Activated CD8-positive, alpha-beta T cell treated with anti-CD3 and anti-CD28 coated beads for 36 hours (primary cell): ENCODE data around the gene PPARD. TPM values are rescaled to one million over a fixed set of nuclear protein-coding genes. Genes with fewer than 3 reads are reported as not detected.

Source experiments
- ATAC-seq: fragments of 200-7000 bp; cut with Tn5 transposase; one replicate; pipeline ENCODE4 v1.10.0; 2021; ENCODE audit warnings: mild to moderate bottlenecking, moderate library complexity
- CTCF ChIA-PET: fragments of 350-600 bp; sonication (Branson Sonifier 250); formaldehyde crosslinking; loops from one replicate; lab custom pipeline; 2021; ENCODE audit warnings: antibody characterized with exemption; lab: Charles Lee
- POLR2A ChIA-PET: fragments of 350-600 bp; sonication (Branson Sonifier 250); formaldehyde crosslinking; loops from one replicate; lab custom pipeline; 2021; ENCODE audit warnings: antibody characterized with exemption; lab: Charles Lee
- DNase-seq: peaks from one replicate; pipeline ENCODE4 v3.0.0-alpha.2; 2020
- H3K27ac Mint-ChIP-seq: one replicate; pipeline ENCODE4 v1.8.0; 2021; ENCODE audit warnings: mild to moderate bottlenecking, mixed read lengths
- H3K27me3 Mint-ChIP-seq: one replicate; pipeline ENCODE4 v1.8.0; 2021; ENCODE audit warnings: mixed read lengths
- H3K36me3 Mint-ChIP-seq: one replicate; pipeline ENCODE4 v1.8.0; 2021; ENCODE audit warnings: low read depth, mixed read lengths
- H3K4me1 Mint-ChIP-seq: one replicate; pipeline ENCODE4 v1.8.0; 2021; ENCODE audit warnings: low read depth, mixed read lengths
- H3K4me3 Mint-ChIP-seq: one replicate; pipeline ENCODE4 v1.8.0; 2021; ENCODE audit warnings: mild to moderate bottlenecking, moderate library complexity, mixed read lengths
- H3K9me3 Mint-ChIP-seq: one replicate; pipeline ENCODE4 v1.8.0; 2021; ENCODE audit warnings: mixed read lengths
- CTCF ChIP-seq: fragments of 200-600 bp; IDR thresholded peaks from one replicate; pipeline ENCODE4 v1.8.0; 2022; ENCODE audit warnings: antibody characterized with exemption, mild to moderate bottlenecking
- intact Hi-C: fragments of 100-400 bp; cut with micrococcal nuclease; formaldehyde crosslinking; loops from one replicate; pipeline ENCODE4 v1.10.0; 2022
- total RNA-seq, 2 experiments: library from RNA; stranded (reverse); gene quantifications; one replicate each; pipeline ENCODE4 v1.2.3, GENCODE V29; 2021

The PPARD gene
- total RNA-seq, 2 experiments from 2014 or later, result 26.6 to 26.7 TPM

GRCh38 chr6:35372633-35373032, 30.3 kb downstream of the PPARD start:
- Mint-ChIP-seq H3K36me3 (peaks cover 12% of the 10 kb centered on the region), H3K4me1 (peaks cover 53% of the 10 kb centered on the region), H3K4me3 (no peak overlapping the region), H3K27me3 (no peaks in the 10 kb centered on the region), H3K9me3 (no peaks in the 10 kb centered on the region), H3K27ac (no peak overlapping the region)
- intact Hi-C loops, result no loop called here
- ATAC-seq (no peak), DNase-seq (no peak)
- CTCF ChIA-PET, result interaction anchor here (0.9 to 2.2 kb wide), 6 partner anchors 17 to 132 kb away, joined by 3 to 8 read pairs (median 3); partner anchors contain the start of gene DEF6
- POLR2A ChIA-PET, result interaction anchor here (1.0 to 1.9 kb wide), 2 partner anchors 80 to 96 kb away, joined by 4 to 5 read pairs; partner anchors contain the start of genes FANCE and RPL10A
- TF ChIP-seq CTCF, result no peak

- no peaks in the 10 kb centered on the region for H3K9me3 Mint-ChIP-seq
- peaks cover 12% of the 10 kb centered on the region for H3K36me3 Mint-ChIP-seq
- no peaks in the 10 kb centered on the region for H3K27me3 Mint-ChIP-seq
- ChIA-PET POLR2A (interaction anchor here (0.5 kb wide), 1 partner anchor 68 kb away, joined by 3 read pairs; no protein-coding TSS in a partner anchor), CTCF (interaction anchor here (1.2 to 1.9 kb wide), 3 partner anchors 13 to 82 kb away, joined by 3 to 5 read pairs (median 3); no protein-coding TSS in a partner anchor)
- ATAC-seq (no peak), DNase-seq (no peak)
- H3K4me1 Mint-ChIP-seq, result peaks cover 32% of the 10 kb centered on the region
- no peak for TF ChIP-seq CTCF
- intact Hi-C loops, result no loop called here
- no peak overlapping the region for H3K27ac Mint-ChIP-seq
- no peak overlapping the region for H3K4me3 Mint-ChIP-seq
These were observed 33.9 kb downstream of the PPARD start for GRCh38 chr6:35376281-35376680.

GRCh38 chr6:35377002-35377401, 34.6 kb downstream of the PPARD start:
- Mint-ChIP-seq H3K27ac (no peak overlapping the region), H3K36me3 (peaks cover 16% of the 10 kb centered on the region), H3K27me3 (no peaks in the 10 kb centered on the region), H3K4me3 (no peak overlapping the region), H3K4me1 (peaks cover 27% of the 10 kb centered on the region), H3K9me3 (no peaks in the 10 kb centered on the region)
- ChIA-PET POLR2A (interaction anchor here (0.5 to 1.1 kb wide), 2 partner anchors 91 to 957 kb away, joined by 3 read pairs; partner anchors contain the start of gene RPL10A), CTCF (interaction anchor here (1.0 to 1.9 kb wide), 4 partner anchors 14 to 83 kb away, joined by 3 to 5 read pairs (median 3); no protein-coding TSS in a partner anchor)
- no peak for ATAC-seq
- intact Hi-C loops, result no loop called here
- no peak for DNase-seq
- no peak for TF ChIP-seq CTCF

- peaks cover 30% of the 10 kb centered on the region for H3K4me1 Mint-ChIP-seq
- TF ChIP-seq CTCF, result no peak
- peaks cover 15% of the 10 kb centered on the region for H3K36me3 Mint-ChIP-seq
- H3K27ac Mint-ChIP-seq, result no peak overlapping the region
- no peak overlapping the region for H3K4me3 Mint-ChIP-seq
- intact Hi-C loops, result no loop called here
- POLR2A ChIA-PET, result no interaction called here
- no peaks in the 10 kb centered on the region for H3K27me3 Mint-ChIP-seq
- H3K9me3 Mint-ChIP-seq, result no peaks in the 10 kb centered on the region
- CTCF ChIA-PET, result interaction anchor here (1.1 to 1.9 kb wide), 4 partner anchors 15 to 71 kb away, joined by 3 to 5 read pairs (median 4); no protein-coding TSS in a partner anchor
- no peak for ATAC-seq
- DNase-seq, result no peak
These were observed 35.9 kb downstream of the PPARD start for GRCh38 chr6:35378261-35378660.

GRCh38 chr6:35381132-35381531, 38.8 kb downstream of the PPARD start:
- Mint-ChIP-seq H3K4me1 (peaks cover 30% of the 10 kb centered on the region), H3K27me3 (no peaks in the 10 kb centered on the region), H3K9me3 (no peaks in the 10 kb centered on the region), H3K4me3 (no peak overlapping the region), H3K36me3 (peaks cover 18% of the 10 kb centered on the region), H3K27ac (no peak overlapping the region)
- ChIA-PET POLR2A (no interaction called here), CTCF (interaction anchor here (1.4 kb wide), 1 partner anchor 9 kb away, joined by 3 read pairs; no protein-coding TSS in a partner anchor)
- no peak for ATAC-seq
- intact Hi-C loops, result no loop called here
- no peak for TF ChIP-seq CTCF
- DNase-seq, result no peak
